SU-DHL-6 (cell line): Measurements from ENCODE around the gene TMPRSS4.

Experiments
- H2AFZ ChIP-seq: fragments of 200-600 bp; sonication (generic); 2 replicates; pipeline ENCODE4 v1.6.1; 2014; ENCODE audit warnings: low read depth, mild to moderate bottlenecking, moderate library complexity, mixed read lengths, antibody characterized with exemption, low read length; ENCODE audit not compliant: severe bottlenecking
- H3F3A ChIP-seq: fragments of 200-600 bp; shearing (Covaris generic); 2 replicates; pipeline ENCODE4 v1.6.0; 2016; ENCODE audit warnings: antibody characterized with exemption, mild to moderate bottlenecking; ENCODE audit not compliant: insufficient read depth
- H3K27ac ChIP-seq: fragments of 200-600 bp; sonication (generic); 2 replicates; pipeline ENCODE4 v1.5.1; 2016; ENCODE audit warnings: low read depth, mild to moderate bottlenecking, low read length, moderate library complexity, mixed read lengths
- H3K27me3 ChIP-seq: fragments of 200-600 bp; sonication (generic), shearing (Covaris generic); 2 replicates; pipeline ENCODE4 v1.6.0; 2014; ENCODE audit warnings: mild to moderate bottlenecking, low read length
- H3K36me3 ChIP-seq: fragments of 200-600 bp; sonication (generic); 2 replicates; pipeline ENCODE4 v1.6.1; 2014; ENCODE audit warnings: mild to moderate bottlenecking, low read length, mixed read lengths
- H3K4me2 ChIP-seq: fragments of 300-600, 200-600 bp; shearing (Covaris generic), sonication (generic); 2 replicates; pipeline ENCODE4 v1.6.0; 2014; ENCODE audit warnings: low read length, low read depth, mild to moderate bottlenecking; ENCODE audit not compliant: poor library complexity, severe bottlenecking
- H3K4me3 ChIP-seq: fragments of 200-600 bp; sonication (generic); 2 replicates; pipeline ENCODE4 v1.5.1; 2014; ENCODE audit warnings: antibody characterized with exemption, low read length, mild to moderate bottlenecking, mixed read lengths; ENCODE audit not compliant: insufficient read depth, poor library complexity, severe bottlenecking
- H3K79me2 ChIP-seq: fragments of 200-600 bp; sonication (generic); 2 replicates; pipeline ENCODE4 v1.6.1; 2014; ENCODE audit warnings: mild to moderate bottlenecking, low read length, moderate library complexity; ENCODE audit not compliant: insufficient read depth
- H3K9ac ChIP-seq: fragments of 200-600 bp; sonication (generic); 2 replicates; pipeline ENCODE4 v1.7.0; 2014; ENCODE audit warnings: mild to moderate bottlenecking, low read length
- H3K9me2 ChIP-seq: fragments of 200-600 bp; sonication (generic); replicated peaks from 2 replicates; pipeline ENCODE4 v1.6.1; 2014; ENCODE audit warnings: low read length; ENCODE audit not compliant: insufficient read depth
- H3K9me3 ChIP-seq: fragments of 200-600 bp; sonication (generic); 2 replicates; pipeline ENCODE4 v1.6.1; 2014; ENCODE audit warnings: low read length, mixed read lengths; ENCODE audit not compliant: insufficient read depth
- H4K20me1 ChIP-seq: fragments of 200-600 bp; sonication (generic); 2 replicates; pipeline ENCODE4 v1.6.1; 2014; ENCODE audit warnings: low read depth, mild to moderate bottlenecking, antibody characterized with exemption, low read length, moderate library complexity, mixed read lengths
- EZH2phosphoT487 ChIP-seq: fragments of 200-600 bp; sonication (generic), shearing (Covaris generic); conservative IDR thresholded peaks from 2 replicates; pipeline ENCODE4 v1.6.1; 2018; ENCODE audit warnings: mild to moderate bottlenecking, antibody characterized with exemption, low read length, moderate library complexity, mixed read lengths
- TF ChIP-seq, protein P1 (sequence below): fragments of 200-600 bp; sonication (generic); IDR thresholded peaks from one replicate; pipeline ENCODE4 v1.5.1; 2017; ENCODE audit warnings: antibody characterized with exemption, mild to moderate bottlenecking, low read length, moderate library complexity; ENCODE audit not compliant: insufficient read depth, poor library complexity, severe bottlenecking

Gene TMPRSS4

DNA sequence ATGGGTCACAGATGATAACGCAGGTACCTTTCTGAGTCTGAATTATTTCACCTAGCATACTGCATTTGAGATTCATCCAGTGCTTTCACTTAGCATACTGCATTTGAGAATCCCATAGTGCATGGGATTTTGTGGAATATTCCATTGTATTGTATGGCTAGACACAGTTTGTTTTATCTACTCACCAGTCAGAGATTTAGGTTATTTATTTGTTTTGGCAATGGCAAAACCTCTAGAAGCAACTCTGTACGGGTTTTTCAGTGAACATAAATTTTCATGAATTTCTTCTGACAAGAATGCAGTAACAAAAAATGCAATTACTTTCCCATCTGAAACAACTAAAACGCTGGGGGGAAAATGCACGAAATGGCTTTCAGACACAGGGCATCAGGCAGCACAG, 51.4 kb downstream of the TMPRSS4 start:
- Histone ChIP-seq H3K9ac (no peak overlapping the region), H3K4me2 (no peak overlapping the region), H3K9me3 (no peaks in the 10 kb centered on the region), H3K9me2 (no peaks in the 10 kb centered on the region), H3K79me2 (no peaks in the 10 kb centered on the region), H2AFZ (no peak overlapping the region), H3K27ac (no peak overlapping the region), H3K27me3 (no peaks in the 10 kb centered on the region), H3F3A (no peaks in the 10 kb centered on the region), H3K4me3 (no peak overlapping the region), H3K36me3 (no peaks in the 10 kb centered on the region), H4K20me1 (no peaks in the 10 kb centered on the region)
- TF ChIP-seq EZH2phosphoT487: no peak
- TF ChIP-seq, protein P1, sequence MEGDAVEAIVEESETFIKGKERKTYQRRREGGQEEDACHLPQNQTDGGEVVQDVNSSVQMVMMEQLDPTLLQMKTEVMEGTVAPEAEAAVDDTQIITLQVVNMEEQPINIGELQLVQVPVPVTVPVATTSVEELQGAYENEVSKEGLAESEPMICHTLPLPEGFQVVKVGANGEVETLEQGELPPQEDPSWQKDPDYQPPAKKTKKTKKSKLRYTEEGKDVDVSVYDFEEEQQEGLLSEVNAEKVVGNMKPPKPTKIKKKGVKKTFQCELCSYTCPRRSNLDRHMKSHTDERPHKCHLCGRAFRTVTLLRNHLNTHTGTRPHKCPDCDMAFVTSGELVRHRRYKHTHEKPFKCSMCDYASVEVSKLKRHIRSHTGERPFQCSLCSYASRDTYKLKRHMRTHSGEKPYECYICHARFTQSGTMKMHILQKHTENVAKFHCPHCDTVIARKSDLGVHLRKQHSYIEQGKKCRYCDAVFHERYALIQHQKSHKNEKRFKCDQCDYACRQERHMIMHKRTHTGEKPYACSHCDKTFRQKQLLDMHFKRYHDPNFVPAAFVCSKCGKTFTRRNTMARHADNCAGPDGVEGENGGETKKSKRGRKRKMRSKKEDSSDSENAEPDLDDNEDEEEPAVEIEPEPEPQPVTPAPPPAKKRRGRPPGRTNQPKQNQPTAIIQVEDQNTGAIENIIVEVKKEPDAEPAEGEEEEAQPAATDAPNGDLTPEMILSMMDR: no peak

DNA sequence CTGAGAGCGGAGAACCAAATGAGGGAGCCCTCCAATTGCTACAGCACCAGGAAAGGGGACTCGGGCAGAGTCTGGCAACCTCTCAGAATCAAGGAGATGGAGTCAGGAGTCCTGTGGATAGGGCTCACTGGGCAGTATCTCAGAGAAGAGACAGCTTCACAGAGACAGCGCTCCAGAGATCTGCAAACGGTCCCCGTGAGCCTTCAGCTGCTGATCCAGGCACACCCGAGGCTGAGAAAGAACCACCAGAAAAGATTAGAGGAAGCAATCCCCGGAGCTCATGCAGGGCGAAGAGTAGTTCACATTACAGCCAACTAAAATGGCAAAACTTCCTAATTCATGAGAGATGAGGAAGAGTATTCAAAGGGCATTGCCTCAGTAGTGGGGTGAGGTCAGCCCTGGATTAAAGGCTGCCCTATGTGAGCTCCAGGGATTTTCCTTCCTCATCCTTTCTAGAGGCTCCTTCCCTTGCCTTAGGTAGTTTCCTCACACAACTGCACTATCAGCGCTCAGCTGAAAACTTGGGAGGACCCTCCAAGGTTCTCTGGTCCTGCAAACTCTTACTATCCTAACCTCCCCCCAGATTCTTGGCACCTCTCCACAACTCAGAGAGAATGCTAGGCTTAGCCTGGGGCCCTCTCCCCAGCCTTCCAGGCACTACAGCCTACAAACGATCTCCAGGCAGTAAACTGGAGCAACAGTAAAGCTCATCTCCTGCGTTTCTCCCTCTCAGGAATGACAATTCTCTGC, 52.0 kb downstream of the TMPRSS4 start:
- no peak for TF ChIP-seq EZH2phosphoT487
- H3F3A ChIP-seq: no peaks in the 10 kb centered on the region
- H3K36me3 ChIP-seq: no peaks in the 10 kb centered on the region
- no peaks in the 10 kb centered on the region for H3K9me3 ChIP-seq
- no peaks in the 10 kb centered on the region for H3K27me3 ChIP-seq
- H3K27ac ChIP-seq: no peak overlapping the region
- no peaks in the 10 kb centered on the region for H3K79me2 ChIP-seq
- H3K9me2 ChIP-seq: no peaks in the 10 kb centered on the region
- H2AFZ ChIP-seq: no peak overlapping the region
- H4K20me1 ChIP-seq: no peaks in the 10 kb centered on the region
- H3K9ac ChIP-seq: no peak overlapping the region
- no peak overlapping the region for H3K4me3 ChIP-seq
- no peak overlapping the region for H3K4me2 ChIP-seq

DNA sequence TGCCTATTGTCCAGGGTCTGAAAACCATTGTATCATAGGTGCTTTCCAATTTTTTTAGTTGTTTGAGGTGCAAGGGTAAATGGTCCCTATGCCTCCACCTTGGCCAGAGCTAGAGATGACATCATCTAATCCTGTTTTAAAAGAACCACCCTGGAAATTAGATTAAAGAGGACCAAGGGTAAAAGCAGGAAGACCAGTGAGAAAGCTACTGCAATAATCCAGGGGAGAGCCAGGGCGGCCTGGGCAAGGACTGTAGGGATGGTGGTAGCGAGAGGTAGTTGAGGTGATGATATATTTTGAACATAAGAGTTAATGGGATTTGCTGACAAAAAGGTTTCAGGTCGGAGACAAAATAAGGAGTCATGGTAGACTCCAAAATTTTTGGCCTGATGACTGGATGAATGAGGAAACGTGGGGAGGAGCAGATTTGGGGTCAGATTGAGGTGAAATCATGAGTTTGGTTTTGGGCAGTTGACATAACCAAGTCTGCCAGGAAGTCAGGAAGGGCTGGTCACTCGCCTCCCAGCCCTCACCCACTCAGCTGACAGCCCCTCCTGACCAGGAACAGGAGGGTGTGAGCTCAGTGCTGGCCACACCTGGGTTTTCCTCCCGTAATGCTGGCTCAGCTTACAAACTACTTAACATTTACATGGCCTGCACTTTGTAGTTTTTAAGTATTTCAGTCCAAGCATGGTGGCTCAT, 52.7 kb downstream of the TMPRSS4 start:
- no peak overlapping the region for H3K4me3 ChIP-seq
- H3K27me3 ChIP-seq: no peaks in the 10 kb centered on the region
- TF ChIP-seq EZH2phosphoT487: no peak
- TF ChIP-seq, protein P1: no peak
- no peaks in the 10 kb centered on the region for H3K9me2 ChIP-seq
- H3K4me2 ChIP-seq: no peak overlapping the region
- no peaks in the 10 kb centered on the region for H3K79me2 ChIP-seq
- no peaks in the 10 kb centered on the region for H3K36me3 ChIP-seq
- H4K20me1 ChIP-seq: no peaks in the 10 kb centered on the region
- no peak overlapping the region for H2AFZ ChIP-seq
- H3F3A ChIP-seq: no peaks in the 10 kb centered on the region
- H3K27ac ChIP-seq: no peak overlapping the region
- no peak overlapping the region for H3K9ac ChIP-seq
- H3K9me3 ChIP-seq: no peaks in the 10 kb centered on the region
